Hepatocyte (in vitro differentiated cells): ENCODE data around the gene TMX1. TPM values are rescaled to one million over a fixed set of nuclear protein-coding genes. Genes with fewer than 3 reads are reported as not detected.

Experiments
- DNase-seq: peaks from one replicate; pipeline ENCODE4 v3.0.0-alpha.2; 2016; ENCODE audit warnings: low spot score
- H2AFZ ChIP-seq: fragments of 200-600 bp; sonication (generic); 2 replicates; pipeline ENCODE4 v1.6.0; 2016; ENCODE audit warnings: antibody characterized with exemption, mild to moderate bottlenecking
- H3K27ac ChIP-seq: fragments of 200-600 bp; sonication (generic); 2 replicates; pipeline ENCODE4 v1.5.1; 2016; ENCODE audit warnings: mild to moderate bottlenecking
- H3K27me3 ChIP-seq: fragments of 200-600 bp; sonication (generic); 2 replicates; pipeline ENCODE4 v1.6.1; 2016
- H3K36me3 ChIP-seq: fragments of 200-600 bp; sonication (generic); replicated peaks from 2 replicates; pipeline ENCODE4 v1.5.1; 2016; ENCODE audit warnings: low read depth; ENCODE audit not compliant: insufficient read depth
- H3K4me1 ChIP-seq: fragments of 200-600 bp; sonication (generic); 2 replicates; pipeline ENCODE4 v1.5.1; 2016; ENCODE audit warnings: mild to moderate bottlenecking, moderate library complexity; ENCODE audit not compliant: insufficient read depth
- H3K4me2 ChIP-seq: fragments of 200-600 bp; sonication (generic); 2 replicates; pipeline ENCODE4 v1.6.0; 2016
- H3K4me3 ChIP-seq: fragments of 200-600 bp; sonication (generic); 2 replicates; pipeline ENCODE4 v1.5.1; 2016; ENCODE audit warnings: mild to moderate bottlenecking
- H3K79me2 ChIP-seq: fragments of 200-600 bp; sonication (generic); 2 replicates; pipeline ENCODE4 v1.6.0; 2017; ENCODE audit warnings: mild to moderate bottlenecking
- H3K9me2 ChIP-seq: fragments of 200-600 bp; sonication (generic); replicated peaks from 2 replicates; pipeline ENCODE4 v1.6.0; 2017; ENCODE audit warnings: mild to moderate bottlenecking; ENCODE audit not compliant: insufficient read depth
- H3K9me3 ChIP-seq: fragments of 200-600 bp; sonication (generic); 2 replicates; pipeline ENCODE4 v1.5.1; 2016; ENCODE audit warnings: low read depth, mild to moderate bottlenecking
- H4K20me1 ChIP-seq: fragments of 200-600 bp; sonication (generic); 2 replicates; pipeline ENCODE4 v1.6.0; 2016; ENCODE audit warnings: mild to moderate bottlenecking; ENCODE audit not compliant: insufficient read depth, poor library complexity, severe bottlenecking
- EZH2 ChIP-seq: fragments of 200-600 bp; sonication (generic); IDR thresholded peaks from 2 replicates; pipeline ENCODE4 v1.6.1; 2016; ENCODE audit warnings: antibody characterized with exemption, mild to moderate bottlenecking, borderline replicate concordance
- EZH2phosphoT487 ChIP-seq: fragments of 200-600 bp; sonication (generic); IDR thresholded peaks from one replicate; pipeline ENCODE4 v1.6.1; 2018; ENCODE audit warnings: antibody characterized with exemption, mild to moderate bottlenecking, low read depth, moderate library complexity; ENCODE audit not compliant: unreplicated experiment, severe bottlenecking
- WGBS: methylation state at CpG from one replicate; pipeline ENCODE4 v1.1.6; 2016; ENCODE audit warnings: low lambda C conversion rate; ENCODE audit errors: missing lambda C conversion rate; 5-methylcytosine and 5-hydroxymethylcytosine counted together
- polyA plus RNA-seq: library from polyadenylated mRNA; unstranded; fragments of >200 nt; fragmentation: Nextera tagmentation; extraction: Ambion mirVana; gene quantifications from 2 replicates; pipeline ENCODE4 v1.2.1, GENCODE V29; 2016
- total RNA-seq: library from RNA; depleted of rRNA; stranded (reverse); fragments of >200 nt; gene quantifications from 2 replicates; pipeline ENCODE4 v1.2.3, GENCODE V29; 2014
- TF ChIP-seq, protein P1 (sequence below): fragments of 200-600 bp; sonication (generic); IDR thresholded peaks from 2 replicates; pipeline ENCODE4 v1.5.1; 2016; ENCODE audit warnings: antibody characterized with exemption, mild to moderate bottlenecking; ENCODE audit not compliant: poor library complexity

TMX1 gene
- total and polyA plus RNA-seq, 2 experiments from 2014 or later: 39.9 to 48.6 TPM

DNA sequence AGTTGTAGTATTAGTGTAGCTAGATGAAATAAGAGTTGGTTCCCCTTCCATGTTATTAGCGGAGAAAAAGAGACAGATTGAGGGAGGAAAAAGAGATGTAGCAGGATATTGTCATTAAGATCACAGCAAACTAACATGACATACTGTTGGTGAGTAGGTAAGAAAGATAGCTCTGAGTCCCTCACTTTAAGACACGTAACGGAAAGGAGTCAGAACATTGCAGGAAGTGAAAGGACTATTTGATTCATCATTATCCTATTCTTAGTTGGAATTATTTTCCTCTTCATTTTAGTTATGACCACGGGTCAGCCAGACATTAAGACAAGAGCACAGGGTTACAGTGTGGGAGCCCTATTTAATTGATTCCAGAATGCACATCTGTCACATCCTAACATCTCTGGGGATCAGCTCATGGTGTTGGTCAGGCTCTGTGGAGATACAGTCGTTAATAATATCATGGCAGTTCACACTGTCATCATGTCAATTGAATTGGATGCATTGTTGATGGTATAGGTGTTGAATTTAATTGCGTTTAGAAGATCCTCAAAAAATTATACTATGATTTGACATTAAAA lies 55.0 kb downstream of the TMX1 start:
- Histone ChIP-seq H3K4me3 (no peak overlapping the region), H3K4me2 (no peak overlapping the region), H3K9me2 (no peaks in the 10 kb centered on the region), H3K79me2 (no peaks in the 10 kb centered on the region), H3K9me3 (no peaks in the 10 kb centered on the region), H3K27ac (no peak overlapping the region), H3K4me1 (peaks cover 4% of the 10 kb centered on the region), H3K36me3 (no peaks in the 10 kb centered on the region), H4K20me1 (no peaks in the 10 kb centered on the region), H2AFZ (no peak overlapping the region), H3K27me3 (no peaks in the 10 kb centered on the region)
- WGBS: 78% methylated on average over 6 of the region's 6 CpGs
- TF ChIP-seq EZH2: no peak
- TF ChIP-seq EZH2phosphoT487: no peak
- TF ChIP-seq, protein P1, sequence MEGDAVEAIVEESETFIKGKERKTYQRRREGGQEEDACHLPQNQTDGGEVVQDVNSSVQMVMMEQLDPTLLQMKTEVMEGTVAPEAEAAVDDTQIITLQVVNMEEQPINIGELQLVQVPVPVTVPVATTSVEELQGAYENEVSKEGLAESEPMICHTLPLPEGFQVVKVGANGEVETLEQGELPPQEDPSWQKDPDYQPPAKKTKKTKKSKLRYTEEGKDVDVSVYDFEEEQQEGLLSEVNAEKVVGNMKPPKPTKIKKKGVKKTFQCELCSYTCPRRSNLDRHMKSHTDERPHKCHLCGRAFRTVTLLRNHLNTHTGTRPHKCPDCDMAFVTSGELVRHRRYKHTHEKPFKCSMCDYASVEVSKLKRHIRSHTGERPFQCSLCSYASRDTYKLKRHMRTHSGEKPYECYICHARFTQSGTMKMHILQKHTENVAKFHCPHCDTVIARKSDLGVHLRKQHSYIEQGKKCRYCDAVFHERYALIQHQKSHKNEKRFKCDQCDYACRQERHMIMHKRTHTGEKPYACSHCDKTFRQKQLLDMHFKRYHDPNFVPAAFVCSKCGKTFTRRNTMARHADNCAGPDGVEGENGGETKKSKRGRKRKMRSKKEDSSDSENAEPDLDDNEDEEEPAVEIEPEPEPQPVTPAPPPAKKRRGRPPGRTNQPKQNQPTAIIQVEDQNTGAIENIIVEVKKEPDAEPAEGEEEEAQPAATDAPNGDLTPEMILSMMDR: no peak
- no peak for DNase-seq

DNA sequence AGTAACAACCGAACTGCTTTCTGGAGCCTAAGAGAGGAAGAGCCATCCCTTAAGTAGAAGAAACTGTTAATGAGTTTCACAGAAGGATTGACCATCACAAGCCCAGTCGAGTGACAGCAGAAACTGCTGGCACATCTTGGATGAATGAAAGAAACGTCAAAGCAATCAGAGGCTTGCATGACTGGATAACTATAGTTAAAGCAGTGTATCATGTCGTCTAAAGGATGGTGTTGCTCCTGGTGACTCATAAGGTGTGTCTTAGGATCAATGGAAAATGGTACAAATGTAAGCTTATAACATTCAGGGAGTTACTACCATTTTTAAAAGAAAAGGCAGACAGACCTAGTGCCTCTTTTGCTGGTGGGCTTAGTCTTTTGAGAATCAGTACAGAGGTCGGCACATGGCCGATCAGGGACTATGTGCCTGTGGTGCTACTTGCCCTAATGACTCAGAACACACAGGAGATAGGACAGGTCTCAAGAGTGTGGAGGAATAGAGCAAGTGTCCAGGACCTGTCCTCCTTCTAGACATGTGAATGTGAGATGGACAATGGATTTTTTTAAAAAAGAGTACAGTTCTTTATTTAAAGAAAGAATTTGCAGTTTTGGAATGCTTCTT lies 55.7 kb downstream of the TMX1 start:
- Histone ChIP-seq H4K20me1 (no peaks in the 10 kb centered on the region), H3K79me2 (no peaks in the 10 kb centered on the region), H3K4me2 (no peak overlapping the region), H2AFZ (no peak overlapping the region), H3K9me3 (no peaks in the 10 kb centered on the region), H3K9me2 (no peaks in the 10 kb centered on the region), H3K36me3 (no peaks in the 10 kb centered on the region), H3K27me3 (no peaks in the 10 kb centered on the region), H3K4me3 (no peak overlapping the region), H3K27ac (no peak overlapping the region), H3K4me1 (peaks cover 4% of the 10 kb centered on the region)
- TF ChIP-seq EZH2: no peak
- TF ChIP-seq, protein P1: no peak
- TF ChIP-seq EZH2phosphoT487: no peak
- DNase-seq: no peak
- WGBS: 77% methylated on average over 6 of the region's 6 CpGs

DNA sequence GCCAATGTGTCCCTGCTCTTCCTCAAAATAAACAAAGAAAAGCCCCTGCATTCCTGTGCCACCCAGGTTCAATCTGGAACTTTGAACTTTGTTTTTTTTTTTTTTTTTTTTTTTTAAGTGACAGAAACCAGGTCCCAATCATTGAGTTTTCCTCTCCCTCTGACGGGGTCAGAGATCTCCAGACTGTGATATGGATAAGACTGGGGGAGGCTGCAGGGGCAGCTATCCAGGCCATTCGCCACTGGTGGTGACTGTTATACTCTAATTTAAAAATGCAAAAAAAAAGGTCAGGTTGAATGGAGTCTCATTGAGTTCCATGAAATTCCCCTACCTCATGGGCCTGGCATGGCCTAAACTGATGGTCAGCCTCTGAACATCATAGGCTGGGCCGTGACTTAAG lies 57.0 kb downstream of the TMX1 start:
- no peak overlapping the region for H3K27ac ChIP-seq
- 77% methylated on average over 3 of the region's 3 CpGs for WGBS
- DNase-seq: no peak
- no peaks in the 10 kb centered on the region for H3K27me3 ChIP-seq
- H3K36me3 ChIP-seq: no peaks in the 10 kb centered on the region
- H3K4me3 ChIP-seq: no peak overlapping the region
- no peak for TF ChIP-seq EZH2
- no peak for TF ChIP-seq EZH2phosphoT487
- TF ChIP-seq, protein P1: no peak
- H4K20me1 ChIP-seq: no peaks in the 10 kb centered on the region
- H3K4me1 ChIP-seq: peaks cover 4% of the 10 kb centered on the region
- H3K79me2 ChIP-seq: no peaks in the 10 kb centered on the region
- H3K9me3 ChIP-seq: no peaks in the 10 kb centered on the region
- no peak overlapping the region for H3K4me2 ChIP-seq
- H3K9me2 ChIP-seq: no peaks in the 10 kb centered on the region
- no peak overlapping the region for H2AFZ ChIP-seq

DNA sequence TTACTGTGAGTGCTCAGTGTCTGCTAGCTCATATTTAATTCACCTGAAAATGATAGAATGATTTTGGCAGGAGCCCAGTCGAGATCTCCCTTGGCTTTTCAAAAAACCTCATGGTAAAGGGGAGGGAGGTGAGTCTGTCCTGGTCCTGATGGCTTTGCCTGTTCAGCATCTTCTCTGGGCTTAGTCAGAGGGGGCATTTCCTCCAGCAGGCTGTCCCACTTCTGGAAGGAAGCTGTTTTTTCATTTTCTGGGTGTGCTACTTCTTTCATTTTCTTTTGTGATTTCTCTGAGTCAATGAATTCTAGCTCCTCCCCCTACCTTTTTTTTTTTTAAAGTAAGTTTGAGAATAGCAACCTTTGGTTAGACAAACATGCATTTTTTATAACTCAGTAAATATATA lies 58.8 kb downstream of the TMX1 start:
- H3K4me1 ChIP-seq: no peaks in the 10 kb centered on the region
- H3K27ac ChIP-seq: no peak overlapping the region
- H4K20me1 ChIP-seq: no peaks in the 10 kb centered on the region
- no peaks in the 10 kb centered on the region for H3K9me2 ChIP-seq
- TF ChIP-seq, protein P1: no peak
- TF ChIP-seq EZH2phosphoT487 (no peak), EZH2 (no peak)
- 83% methylated on average over 1 of the region's 1 CpG for whole genome bisulfite sequencing
- H3K4me2 ChIP-seq: no peak overlapping the region
- no peaks in the 10 kb centered on the region for H3K79me2 ChIP-seq
- H3K4me3 ChIP-seq: no peak overlapping the region
- no peak for DNase-seq
- H3K36me3 ChIP-seq: no peaks in the 10 kb centered on the region
- H3K27me3 ChIP-seq: no peaks in the 10 kb centered on the region
- H3K9me3 ChIP-seq: no peaks in the 10 kb centered on the region
- no peak overlapping the region for H2AFZ ChIP-seq
